ENCODE data around the gene BSN.

- TF ChIP-seq CTCF (IDR thresholded peaks at IDR 0.05; ENCODE audit: low read depth, low read length) = no peak
- no peak for TF ChIP-seq POLR2A (IDR thresholded peaks at IDR 0.05; ENCODE audit: extremely low read depth, insufficient read length)
- no peak for TF ChIP-seq MAX (IDR thresholded peaks at IDR 0.05; ENCODE audit: low read depth, low read length)
- no peak for TF ChIP-seq MYC (IDR thresholded peaks at IDR 0.05; ENCODE audit: low read depth, low read length)
Measured at GRCh38 chr3:49705390-49705960, 151.2 kb downstream of the BSN start.

All from NB4 (cell line).